Testis (tissue), 3 donors: ENCODE results near the gene NUMB. TPM values are rescaled to one million over a fixed set of nuclear protein-coding genes. Genes with fewer than 3 reads are reported as not detected.

Source experiments
- DNase-seq: peaks from one replicate; pipeline ENCODE4 v3.0.0-alpha.2; 2019
- H3K27ac ChIP-seq, 2 donors: fragments of 200-600 bp; sonication (generic); one replicate each; pipeline ENCODE4 v1.5.1; 2019
- H3K27me3 ChIP-seq: fragments of 200-600 bp; sonication (generic); one replicate; pipeline ENCODE4 v1.5.1; 2019
- H3K36me3 ChIP-seq: fragments of 200-600 bp; sonication (generic); one replicate; pipeline ENCODE4 v1.5.1; 2017; ENCODE audit warnings: low read depth; ENCODE audit errors: missing control alignments
- H3K4me1 ChIP-seq: fragments of 200-600 bp; sonication (generic); one replicate; pipeline ENCODE4 v1.5.1; 2019
- H3K4me3 ChIP-seq, 2 donors: fragments of 200-600 bp; sonication (generic); one replicate each; pipeline ENCODE4 v1.5.1; 2017 to 2019
- H3K9me3 ChIP-seq: fragments of 200-600 bp; sonication (generic); one replicate; pipeline ENCODE4 v1.5.1; 2017
- POLR2A ChIP-seq: fragments of 450-650 bp; IDR thresholded peaks from one replicate; pipeline ENCODE4 v1.6.1; 2017; ENCODE audit warnings: antibody characterized with exemption, mild to moderate bottlenecking, moderate library complexity
- WGBS, 2 donors: methylation state at CpG; one replicate each; pipeline ENCODE4 v1.1.5; 2018; 5-methylcytosine and 5-hydroxymethylcytosine counted together
- intact Hi-C: fragments of 100-400 bp; cut with DNase I; formaldehyde crosslinking; loops from one replicate; pipeline ENCODE4 v1.15.1; 2023; ENCODE audit warnings: low total_unique reads
- polyA plus RNA-seq: library from polyadenylated mRNA; stranded (reverse); fragments of 350-450 nt; fragmentation: Illumina TruSeq; extraction: RNeasy Lipid Tissue Mini Kit (QIAGEN cat#74804); gene quantifications from one replicate; pipeline ENCODE4 v1.2.3, GENCODE V29; 2014; ENCODE audit warnings: low read depth, low replicate concordance; ENCODE audit not compliant: insufficient read depth
- total RNA-seq, 2 donors: library from RNA; depleted of rRNA; stranded (reverse); fragments of >200 nt; gene quantifications; one replicate each; pipeline ENCODE4 v1.2.3, GENCODE V29; 2016
- TF ChIP-seq, protein P1 (sequence below), 3 experiments: fragments of 450-650 bp in 2 of 3; fragments of 200-600 bp in 1 of 3; sonication (generic) in 1 of 3; IDR thresholded peaks; one replicate each; pipeline ENCODE4 v1.5.1; 2016 to 2019; ENCODE audit warnings: antibody characterized with exemption in 3 of 3, mild to moderate bottlenecking in 2 of 3, moderate library complexity in 1 of 3

Gene NUMB
- total and polyA plus RNA-seq, 3 donors from 2014 or later = 60.3 to 78.7 (median 69.7) TPM

DNA sequence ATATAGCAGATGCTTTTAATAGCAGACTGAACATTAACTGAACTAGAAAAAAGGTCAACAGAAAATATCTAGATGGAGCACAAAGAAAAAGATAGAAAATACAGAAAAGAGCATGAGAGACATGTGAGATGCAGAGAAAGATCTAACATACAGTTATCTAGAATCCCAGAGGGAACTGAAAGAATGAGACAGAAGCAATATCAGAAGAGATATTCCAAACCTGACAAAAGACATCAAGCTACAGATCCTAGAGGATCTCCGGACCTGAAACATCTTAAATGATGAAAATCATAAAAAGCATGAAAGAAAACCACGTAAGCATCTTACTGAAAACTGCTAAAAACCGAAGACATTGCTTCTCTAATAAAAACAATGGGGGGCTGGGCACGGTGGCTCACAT, 75.0 kb downstream of the NUMB start:
- Histone ChIP-seq H3K36me3 (no peaks in the 10 kb centered on the region), H3K4me1 (no peaks in the 10 kb centered on the region), H3K4me3 (no peak overlapping the region), H3K27me3 (no peaks in the 10 kb centered on the region), H3K9me3 (no peaks in the 10 kb centered on the region), H3K27ac (no peak overlapping the region)
- intact Hi-C loops = no loop called here
- 94 to 96% methylated on average over 4 of the region's 4 CpGs for WGBS, 2 donors
- TF ChIP-seq POLR2A = no peak
- TF ChIP-seq, protein P1, sequence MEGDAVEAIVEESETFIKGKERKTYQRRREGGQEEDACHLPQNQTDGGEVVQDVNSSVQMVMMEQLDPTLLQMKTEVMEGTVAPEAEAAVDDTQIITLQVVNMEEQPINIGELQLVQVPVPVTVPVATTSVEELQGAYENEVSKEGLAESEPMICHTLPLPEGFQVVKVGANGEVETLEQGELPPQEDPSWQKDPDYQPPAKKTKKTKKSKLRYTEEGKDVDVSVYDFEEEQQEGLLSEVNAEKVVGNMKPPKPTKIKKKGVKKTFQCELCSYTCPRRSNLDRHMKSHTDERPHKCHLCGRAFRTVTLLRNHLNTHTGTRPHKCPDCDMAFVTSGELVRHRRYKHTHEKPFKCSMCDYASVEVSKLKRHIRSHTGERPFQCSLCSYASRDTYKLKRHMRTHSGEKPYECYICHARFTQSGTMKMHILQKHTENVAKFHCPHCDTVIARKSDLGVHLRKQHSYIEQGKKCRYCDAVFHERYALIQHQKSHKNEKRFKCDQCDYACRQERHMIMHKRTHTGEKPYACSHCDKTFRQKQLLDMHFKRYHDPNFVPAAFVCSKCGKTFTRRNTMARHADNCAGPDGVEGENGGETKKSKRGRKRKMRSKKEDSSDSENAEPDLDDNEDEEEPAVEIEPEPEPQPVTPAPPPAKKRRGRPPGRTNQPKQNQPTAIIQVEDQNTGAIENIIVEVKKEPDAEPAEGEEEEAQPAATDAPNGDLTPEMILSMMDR (IDR thresholded peaks at IDR 0.05) = no peak
- no peak for DNase-seq

DNA sequence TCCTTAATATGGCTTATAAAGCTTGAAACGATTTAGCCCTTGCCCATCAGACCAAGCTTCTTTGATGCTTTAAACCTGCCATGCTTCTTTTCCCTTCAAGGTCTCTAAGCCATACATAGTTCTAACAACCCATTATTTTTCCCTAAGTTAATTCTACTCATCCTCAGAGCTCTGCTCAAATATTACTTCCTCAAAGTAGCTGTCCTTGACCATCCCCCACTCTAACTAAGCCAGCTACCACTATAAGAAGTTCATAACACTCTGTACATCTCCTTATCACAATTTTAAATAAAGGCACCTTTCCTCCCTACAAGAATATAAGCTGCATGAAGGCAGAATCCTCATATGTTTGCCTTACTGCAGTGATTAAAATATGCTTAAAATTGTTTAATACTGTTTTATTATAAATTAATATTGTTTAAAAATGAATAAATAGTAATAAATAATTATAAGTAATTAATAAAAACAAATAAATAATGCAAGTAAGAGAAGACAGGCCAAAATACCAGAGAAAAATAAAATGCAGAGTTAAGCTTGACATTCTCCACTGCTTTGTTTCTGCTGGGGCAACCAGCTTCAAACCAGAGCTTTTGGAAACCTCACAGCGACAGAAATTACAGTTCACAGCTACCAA, 76.8 kb downstream of the NUMB start:
- Histone ChIP-seq H3K4me3 (no peak overlapping the region), H3K4me1 (no peaks in the 10 kb centered on the region), H3K9me3 (no peaks in the 10 kb centered on the region), H3K27ac (no peak overlapping the region), H3K27me3 (no peaks in the 10 kb centered on the region), H3K36me3 (no peaks in the 10 kb centered on the region)
- TF ChIP-seq, protein P1 (IDR thresholded peaks at IDR 0.05) = no peak
- TF ChIP-seq POLR2A = no peak
- DNase-seq = no peak
- WGBS, 2 donors = 87 to 94% methylated on average over 2 of the region's 2 CpGs
- intact Hi-C loops = no loop called here

DNA sequence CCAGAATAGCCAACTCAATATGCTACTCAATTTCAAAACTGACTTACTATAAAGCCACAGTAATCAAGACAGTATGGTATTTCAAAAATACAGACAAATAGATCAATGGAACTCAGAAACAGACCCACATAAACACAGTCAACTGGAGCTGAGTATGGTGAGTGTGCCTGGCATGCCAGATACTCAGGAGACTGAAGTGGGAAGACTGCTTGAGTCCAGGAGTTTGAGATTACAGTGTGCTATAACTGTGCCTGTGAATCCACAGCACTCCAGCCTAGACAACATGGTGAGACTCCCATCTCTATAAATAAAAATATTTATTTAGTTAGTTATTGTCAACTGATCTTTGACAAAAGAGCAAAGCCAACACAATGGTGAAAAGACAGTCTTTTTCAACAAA, 81.8 kb downstream of the NUMB start:
- intact Hi-C loops = no loop called here
- H3K9me3 ChIP-seq = no peaks in the 10 kb centered on the region
- H3K36me3 ChIP-seq = no peaks in the 10 kb centered on the region
- no peak overlapping the region for H3K27ac ChIP-seq
- no peak overlapping the region for H3K4me3 ChIP-seq
- TF ChIP-seq, protein P1 (IDR thresholded peaks at IDR 0.05) = no peak
- no peak for TF ChIP-seq POLR2A
- no peaks in the 10 kb centered on the region for H3K4me1 ChIP-seq
- DNase-seq = no peak
- no peaks in the 10 kb centered on the region for H3K27me3 ChIP-seq

DNA sequence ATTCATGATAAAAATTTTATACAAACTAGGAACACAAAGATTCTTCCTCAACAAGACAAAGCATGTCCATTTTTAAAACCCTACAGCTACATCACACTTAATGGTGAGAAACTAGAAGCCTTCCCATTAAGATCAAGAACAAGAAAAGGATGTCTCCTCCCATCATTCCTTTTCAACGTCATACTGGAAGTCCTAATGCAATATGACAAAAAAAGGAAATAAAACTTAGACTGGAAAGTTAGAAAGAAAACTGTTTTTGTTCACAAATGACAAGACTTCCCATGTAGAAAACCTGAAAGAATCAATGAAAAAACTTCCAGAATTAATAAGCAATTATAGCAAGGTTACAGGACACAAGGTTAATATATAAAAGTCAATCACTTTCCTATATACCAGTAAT, 82.5 kb downstream of the NUMB start:
- H3K27me3 ChIP-seq = no peaks in the 10 kb centered on the region
- intact Hi-C loops = no loop called here
- no peaks in the 10 kb centered on the region for H3K9me3 ChIP-seq
- DNase-seq = no peak
- H3K4me1 ChIP-seq = no peaks in the 10 kb centered on the region
- no peaks in the 10 kb centered on the region for H3K36me3 ChIP-seq
- 81 to 95% methylated on average over 1 of the region's 1 CpG for WGBS, 2 donors
- no peak overlapping the region for H3K27ac ChIP-seq
- H3K4me3 ChIP-seq = no peak overlapping the region
- TF ChIP-seq, protein P1 (IDR thresholded peaks at IDR 0.05) = no peak
- no peak for TF ChIP-seq POLR2A

DNA sequence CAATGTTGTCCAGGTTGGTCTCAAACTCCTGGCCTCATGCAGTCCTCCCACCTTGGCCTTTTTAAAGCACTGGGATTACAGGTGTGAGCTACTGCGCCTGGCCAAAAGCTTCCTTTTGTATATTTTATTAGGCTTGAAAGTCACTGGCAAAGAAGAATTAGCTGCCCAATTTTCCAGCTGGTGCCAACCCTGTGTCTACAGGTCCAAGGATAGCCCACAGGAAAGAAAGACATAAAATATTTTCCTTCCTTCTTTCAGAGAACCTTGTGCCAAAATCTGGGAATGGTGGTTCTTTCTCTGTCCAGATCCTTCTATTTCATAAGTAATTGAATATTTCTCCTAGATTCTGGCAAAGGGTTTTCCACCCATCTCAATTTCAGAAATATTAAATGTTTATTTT, 84.1 kb downstream of the NUMB start:
- Histone ChIP-seq H3K9me3 (no peaks in the 10 kb centered on the region), H3K4me1 (no peaks in the 10 kb centered on the region), H3K27me3 (no peaks in the 10 kb centered on the region), H3K27ac (no peak overlapping the region), H3K4me3 (no peak overlapping the region), H3K36me3 (no peaks in the 10 kb centered on the region)
- intact Hi-C loops = no loop called here
- TF ChIP-seq, protein P1 (IDR thresholded peaks at IDR 0.05) = no peak
- TF ChIP-seq POLR2A = no peak
- 91 to 100% methylated on average over 1 of the region's 1 CpG for WGBS, 2 donors
- no peak for DNase-seq
